Tibial nerve (tissue), 4 donors: ENCODE data around the gene CELA1. TPM values are rescaled to one million over a fixed set of nuclear protein-coding genes. Genes with fewer than 3 reads are reported as not detected.

ENCODE experiments used
- DNase-seq, 2 donors: peaks; one replicate each; pipeline ENCODE4 v3.0.0-alpha.2; 2019; ENCODE audit warnings: low spot score in 2 of 2
- H3K27ac ChIP-seq, 4 donors: fragments of 200-600 bp; sonication (generic) in 3 of 4; one replicate each; pipeline ENCODE4 v1.5.1; 2017 to 2019; ENCODE audit warnings: mild to moderate bottlenecking in 1 of 4
- H3K27me3 ChIP-seq, 2 donors: fragments of 200-600 bp; sonication (generic) in 1 of 2; one replicate each; pipeline versions ENCODE4 v1.5.1 to v1.6.0; 2017 to 2019
- H3K36me3 ChIP-seq, 3 donors: fragments of 200-600 bp; sonication (generic); one replicate each; pipeline ENCODE4 v1.5.1; 2018 to 2019
- H3K4me1 ChIP-seq, 4 donors: fragments of 200-600 bp; sonication (generic) in 3 of 4; one replicate each; pipeline ENCODE4 v1.5.1; 2017 to 2019
- H3K4me3 ChIP-seq, 4 donors: fragments of 200-600 bp; sonication (generic) in 3 of 4; one replicate each; pipeline ENCODE4 v1.5.1; 2017 to 2019; ENCODE audit warnings: mild to moderate bottlenecking in 1 of 4, moderate library complexity in 1 of 4
- H3K9me3 ChIP-seq, 4 donors: fragments of 200-600 bp; sonication (generic) in 3 of 4; one replicate each; pipeline ENCODE4 v1.5.1; 2017 to 2019
- EP300 ChIP-seq, 2 donors: sonication (generic); formaldehyde crosslinking; IDR thresholded peaks; one replicate each; pipeline ENCODE4 v1.6.1; 2017; ENCODE audit warnings: antibody characterized with exemption in 2 of 2, mild to moderate bottlenecking in 1 of 2
- POLR2A ChIP-seq, 2 donors: fragments of 450-650 bp; IDR thresholded peaks; one replicate each; pipeline ENCODE4 v1.6.1; 2017; ENCODE audit warnings: antibody characterized with exemption in 2 of 2, mild to moderate bottlenecking in 2 of 2, moderate library complexity in 2 of 2
- WGBS, 2 donors: methylation state at CpG; one replicate each; pipeline ENCODE4 v1.1.5; 2018; 5-methylcytosine and 5-hydroxymethylcytosine counted together
- total RNA-seq, 4 donors: library from RNA; depleted of rRNA; stranded (reverse); fragments of >200 nt; gene quantifications; one replicate each; pipeline ENCODE4 v1.1.0, GENCODE V29; 2016
- TF ChIP-seq, protein P1 (sequence below), 5 experiments: fragments of 200-600 bp in 3 of 5; fragments of 450-650 bp in 2 of 5; sonication (generic) in 3 of 5; IDR thresholded peaks; one replicate each; pipeline ENCODE4 v1.5.1; 2016 to 2019; ENCODE audit warnings: antibody characterized with exemption in 5 of 5, mild to moderate bottlenecking in 3 of 5, moderate library complexity in 2 of 5

CELA1 gene
- total RNA-seq, 4 donors from 2014 or later: not detected

DNA sequence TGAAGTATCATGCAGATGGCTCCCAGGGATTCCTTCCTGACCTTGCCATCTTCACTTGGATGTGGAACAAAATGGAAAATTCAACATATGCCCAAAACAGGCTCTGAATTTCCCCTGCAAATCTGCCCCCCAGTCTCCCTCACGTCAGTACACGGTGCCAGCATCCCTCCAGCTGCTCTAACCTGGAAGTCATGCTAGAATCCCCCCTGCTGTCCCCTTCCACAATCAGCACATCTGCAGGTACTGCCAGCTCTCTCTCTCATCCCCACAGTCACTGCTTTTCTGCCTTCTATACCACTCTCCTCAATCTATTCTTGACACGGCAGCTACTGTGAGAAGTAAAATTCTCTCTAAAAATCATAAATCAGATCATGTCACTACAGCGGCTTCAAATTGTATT, 23.1 kb upstream of the CELA1 start:
- no peak for DNase-seq
- Histone ChIP-seq H3K36me3 (no peaks in the 10 kb centered on the region), H3K4me3 (no peak overlapping the region), H3K27me3 (no peaks in the 10 kb centered on the region), H3K4me1 (peaks cover 0 to 14% (median 4%) of the 10 kb centered on the region in 4 donors), H3K27ac (no peak overlapping the region), H3K9me3 (no peaks in the 10 kb centered on the region)
- 86 to 93% methylated on average over 4 of the region's 4 CpGs for WGBS, 2 donors
- TF ChIP-seq POLR2A (IDR thresholded peaks at IDR 0.05): no peak
- TF ChIP-seq, protein P1, sequence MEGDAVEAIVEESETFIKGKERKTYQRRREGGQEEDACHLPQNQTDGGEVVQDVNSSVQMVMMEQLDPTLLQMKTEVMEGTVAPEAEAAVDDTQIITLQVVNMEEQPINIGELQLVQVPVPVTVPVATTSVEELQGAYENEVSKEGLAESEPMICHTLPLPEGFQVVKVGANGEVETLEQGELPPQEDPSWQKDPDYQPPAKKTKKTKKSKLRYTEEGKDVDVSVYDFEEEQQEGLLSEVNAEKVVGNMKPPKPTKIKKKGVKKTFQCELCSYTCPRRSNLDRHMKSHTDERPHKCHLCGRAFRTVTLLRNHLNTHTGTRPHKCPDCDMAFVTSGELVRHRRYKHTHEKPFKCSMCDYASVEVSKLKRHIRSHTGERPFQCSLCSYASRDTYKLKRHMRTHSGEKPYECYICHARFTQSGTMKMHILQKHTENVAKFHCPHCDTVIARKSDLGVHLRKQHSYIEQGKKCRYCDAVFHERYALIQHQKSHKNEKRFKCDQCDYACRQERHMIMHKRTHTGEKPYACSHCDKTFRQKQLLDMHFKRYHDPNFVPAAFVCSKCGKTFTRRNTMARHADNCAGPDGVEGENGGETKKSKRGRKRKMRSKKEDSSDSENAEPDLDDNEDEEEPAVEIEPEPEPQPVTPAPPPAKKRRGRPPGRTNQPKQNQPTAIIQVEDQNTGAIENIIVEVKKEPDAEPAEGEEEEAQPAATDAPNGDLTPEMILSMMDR (IDR thresholded peaks at IDR 0.05): no peak
- no peak for TF ChIP-seq EP300 (IDR thresholded peaks at IDR 0.05)

DNA sequence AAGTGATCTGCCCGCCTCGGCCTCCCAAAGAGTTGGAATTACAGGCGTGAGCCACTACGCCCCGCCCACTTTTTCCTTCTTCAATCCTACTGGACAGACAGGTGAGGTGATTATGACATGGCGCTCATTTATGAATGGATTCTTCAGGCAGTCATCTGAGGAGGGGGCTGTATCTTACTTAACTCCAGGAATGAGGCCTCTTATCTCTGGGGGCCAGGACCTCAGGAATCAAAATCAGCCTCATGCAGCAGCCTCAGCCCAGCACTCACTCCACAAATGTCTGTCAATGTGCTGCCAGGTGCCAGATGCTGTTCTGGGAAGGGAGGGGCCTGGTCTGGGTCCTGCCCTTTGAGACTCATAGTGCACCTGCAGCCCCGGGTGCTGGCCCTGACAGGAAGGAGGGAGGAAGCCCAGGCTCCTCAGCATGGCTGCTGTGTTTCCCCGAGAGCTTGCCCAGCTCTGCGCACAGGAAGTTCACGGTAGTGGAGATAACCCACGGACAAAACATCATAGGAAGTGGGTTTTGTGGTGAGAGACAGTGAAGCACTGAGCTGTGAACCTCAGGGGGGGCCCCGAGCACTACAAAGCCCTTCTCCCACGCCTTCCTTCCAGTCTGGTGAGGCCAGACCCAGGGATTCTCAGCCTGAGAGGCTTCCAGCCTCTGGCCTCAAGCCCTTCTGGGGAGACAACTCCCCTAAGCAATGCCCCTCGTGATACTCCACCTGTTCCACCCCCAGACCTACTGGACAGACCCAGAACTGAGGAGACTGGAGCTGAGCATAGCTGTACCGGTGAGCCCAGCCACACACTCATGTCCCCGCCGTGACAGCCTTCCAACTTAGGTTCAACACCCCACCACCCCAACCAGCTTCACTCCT, 22.4 kb upstream of the CELA1 start:
- Histone ChIP-seq H3K4me1 (peaks cover 0 to 14% (median 4%) of the 10 kb centered on the region in 4 donors), H3K27ac (no peak overlapping the region), H3K27me3 (no peaks in the 10 kb centered on the region), H3K9me3 (no peaks in the 10 kb centered on the region), H3K36me3 (no peaks in the 10 kb centered on the region), H3K4me3 (no peak overlapping the region)
- 59 to 66% methylated on average over 17 of the region's 17 CpGs for WGBS, 2 donors
- TF ChIP-seq EP300 (IDR thresholded peaks at IDR 0.05) (no peak), POLR2A (IDR thresholded peaks at IDR 0.05) (no peak)
- TF ChIP-seq, protein P1 (IDR thresholded peaks at IDR 0.05): no peak
- DNase-seq: no peak

DNA sequence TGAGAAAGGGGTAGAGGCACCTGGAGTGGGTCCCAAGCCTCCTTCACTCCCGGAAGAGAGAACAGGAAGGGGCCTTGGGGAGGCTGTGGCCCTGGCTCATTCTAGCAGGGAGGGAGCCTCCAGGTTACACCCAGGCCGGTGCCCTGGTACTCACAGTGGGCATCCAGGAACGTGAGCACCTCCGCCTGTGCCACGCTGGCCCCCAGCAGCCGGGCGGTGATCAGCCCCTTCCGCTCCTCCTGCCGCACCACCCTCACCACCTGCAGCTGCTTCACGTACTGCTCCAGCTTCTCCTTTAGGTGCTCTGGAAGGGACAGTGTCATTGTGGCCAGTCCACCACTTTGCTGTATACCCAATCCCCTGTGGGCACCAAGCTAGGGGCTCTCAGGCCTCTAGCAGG, 18.8 kb upstream of the CELA1 start:
- peaks cover 0 to 7% (median 0%) of the 10 kb centered on the region in 4 donors for H3K4me1 ChIP-seq
- no peaks in the 10 kb centered on the region for H3K36me3 ChIP-seq
- TF ChIP-seq, protein P1 (IDR thresholded peaks at IDR 0.05): no peak
- no peak for TF ChIP-seq POLR2A (IDR thresholded peaks at IDR 0.05)
- no peak for TF ChIP-seq EP300 (IDR thresholded peaks at IDR 0.05)
- H3K4me3 ChIP-seq: no peak overlapping the region
- no peaks in the 10 kb centered on the region for H3K27me3 ChIP-seq
- no peak overlapping the region for H3K27ac ChIP-seq
- DNase-seq: no peak
- WGBS, 2 donors: 88 to 95% methylated on average over 10 of the region's 10 CpGs
- no peaks in the 10 kb centered on the region for H3K9me3 ChIP-seq

DNA sequence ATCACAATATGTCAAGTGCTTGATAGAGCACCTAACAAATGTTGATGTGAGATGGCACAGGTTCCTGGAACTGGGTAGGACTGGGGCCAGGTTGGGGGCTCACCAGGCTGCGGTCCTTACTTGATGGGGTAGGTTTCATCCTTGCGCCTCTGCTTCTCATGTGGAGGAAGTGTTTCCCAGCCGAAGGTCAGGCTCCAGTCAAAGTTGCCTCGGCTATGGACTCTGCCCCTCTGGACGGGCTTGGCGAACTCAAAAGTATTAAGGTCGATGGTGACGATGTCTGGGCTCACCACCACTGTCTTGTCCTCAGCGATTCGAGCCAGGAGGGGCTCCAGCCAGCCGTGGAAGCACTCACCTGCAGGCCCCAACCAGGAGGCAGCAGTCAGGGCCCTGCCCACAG, 17.5 kb upstream of the CELA1 start:
- no peak overlapping the region for H3K4me3 ChIP-seq
- H3K27me3 ChIP-seq: no peaks in the 10 kb centered on the region
- peaks cover 0 to under 1% (median 0%) of the 10 kb centered on the region in 4 donors for H3K4me1 ChIP-seq
- WGBS, 2 donors: 90 to 91% methylated on average over 11 of the region's 11 CpGs
- H3K9me3 ChIP-seq: no peaks in the 10 kb centered on the region
- no peak for DNase-seq
- no peaks in the 10 kb centered on the region for H3K36me3 ChIP-seq
- TF ChIP-seq, protein P1 (IDR thresholded peaks at IDR 0.05): no peak
- TF ChIP-seq POLR2A (IDR thresholded peaks at IDR 0.05) (no peak), EP300 (IDR thresholded peaks at IDR 0.05) (no peak)
- H3K27ac ChIP-seq: no peak overlapping the region

DNA sequence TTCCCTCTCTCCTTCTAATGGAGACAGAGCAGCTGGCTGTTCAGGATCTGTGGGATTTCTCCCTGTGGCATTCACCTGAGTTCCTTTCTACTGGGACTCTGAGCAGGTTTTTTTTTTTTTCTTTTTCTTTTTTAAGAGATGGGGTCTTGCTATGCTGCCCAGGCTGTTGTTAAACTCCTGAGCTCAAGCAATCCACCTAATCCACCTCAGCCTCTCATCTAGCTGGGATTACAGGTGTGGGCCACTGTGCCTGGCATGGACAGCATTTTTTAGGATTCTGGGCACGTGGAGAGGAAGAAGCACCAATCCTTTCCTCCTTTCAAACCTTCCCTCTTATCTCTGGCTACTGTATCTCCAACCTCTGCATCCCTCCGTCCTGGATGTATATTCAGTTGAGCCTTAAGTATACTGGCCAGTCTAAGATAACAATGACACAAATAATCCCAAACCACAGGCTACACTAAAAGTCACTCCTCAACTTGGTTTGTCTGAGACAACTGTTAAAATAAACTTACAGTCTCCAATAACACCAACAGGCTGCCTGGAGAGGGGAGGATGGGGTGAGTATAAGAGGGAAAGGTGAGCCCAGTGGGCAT, 16.4 kb upstream of the CELA1 start:
- Histone ChIP-seq H3K27ac (peak overlapping the region in 1 of 4 donors; percentile 53), H3K4me3 (no peak overlapping the region), H3K4me1 (no peaks in the 10 kb centered on the region), H3K9me3 (no peaks in the 10 kb centered on the region), H3K36me3 (no peaks in the 10 kb centered on the region), H3K27me3 (no peaks in the 10 kb centered on the region)
- no peak for DNase-seq
- 67 to 87% methylated on average over 2 of the region's 2 CpGs for WGBS, 2 donors
- no peak for TF ChIP-seq EP300 (IDR thresholded peaks at IDR 0.05)
- TF ChIP-seq, protein P1 (IDR thresholded peaks at IDR 0.05): no peak
- no peak for TF ChIP-seq POLR2A (IDR thresholded peaks at IDR 0.05)
